K562 (cell line): ENCODE data around the gene PEX5. TPM values are rescaled to one million over a fixed set of nuclear protein-coding genes. Genes with fewer than 3 reads are reported as not detected.

Experiments
- ATAC-seq: fragments of 200-7000 bp; cut with Tn5 transposase; 3 replicates; pipeline ENCODE4 v1.9.1; 2020; ENCODE audit warnings: moderate library complexity
- BruUV-seq: library from RNA; stranded (reverse); fragments of 400-500 nt; replicated peaks from 2 replicates; lab custom pipeline; 2021; lab: Mats Ljungman, UMichigan
- CTCF ChIA-PET: fragments of 300-600 bp; formaldehyde crosslinking; extraction: SDS; loops from one replicate; lab custom pipeline; 2021; ENCODE audit warnings: low intra/inter-chr PET ratio; lab: Yijun Ruan, JAX
- POLR2A ChIA-PET: fragments of 300-600, 350-650 bp; sonication (Branson Sonifier 250); formaldehyde crosslinking; extraction: SDS; loops from one replicate; lab custom pipeline; 2021; ENCODE audit warnings: antibody characterized with exemption, inconsistent platforms; lab: Yijun Ruan, JAX
- DNase-seq, 4 experiments: peaks; one replicate each; pipeline versions ENCODE4 v3.0.0 to v3.0.0-alpha.2; 2011 to 2018; ENCODE audit warnings: low spot score in 3 of 4, mixed read lengths in 3 of 4; ENCODE audit errors: extremely low read depth in 1 of 4
- FAIRE-seq: peaks from 2 replicates; lab custom pipeline; 2011; peaks lifted over from hg19 to GRCh38; lab: Jason Lieb, UNC
- H2AFZ ChIP-seq: 2 replicates; pipeline ENCODE4 v1.6.0; 2011; ENCODE audit warnings: low read depth, low read length, control low read depth, inconsistent platforms
- H3K27ac ChIP-seq: fragments of 200-600 bp; 3 replicates; pipeline ENCODE4 v1.8.0; 2011; ENCODE audit warnings: low read depth, mild to moderate bottlenecking, control low read depth, inconsistent platforms, low read length, moderate library complexity, mixed read lengths; ENCODE audit errors: extremely low read depth
- H3K27me3 ChIP-seq, 2 experiments: fragments of 300-600 bp in 1 of 2; 2 replicates in 1 of 2; 3 replicates in 1 of 2; pipeline versions ENCODE4 v1.6.0 to v1.8.0; 2011; ENCODE audit warnings: inconsistent platforms in 2 of 2, low read length in 2 of 2, mild to moderate bottlenecking in 1 of 2, mixed read lengths in 1 of 2, moderate library complexity in 1 of 2; ENCODE audit not compliant: control insufficient read depth in 2 of 2, insufficient read depth in 2 of 2
- H3K36me3 ChIP-seq: fragments of 300-600 bp; 3 replicates; pipeline ENCODE4 v1.8.0; 2011; ENCODE audit warnings: mild to moderate bottlenecking, low read length, inconsistent platforms; ENCODE audit not compliant: control insufficient read depth, insufficient read depth
- H3K4me1 ChIP-seq, 2 experiments: fragments of 200-600 bp in 1 of 2; replicated peaks in 1 of 2; 2 replicates in 1 of 2; 3 replicates in 1 of 2; pipeline versions ENCODE4 v1.5.1 to v1.8.0; 2011; ENCODE audit warnings: inconsistent platforms in 2 of 2, low read length in 2 of 2, mild to moderate bottlenecking in 1 of 2, mixed read lengths in 1 of 2, moderate library complexity in 1 of 2; ENCODE audit not compliant: control insufficient read depth in 2 of 2, insufficient read depth in 2 of 2
- H3K4me2 ChIP-seq: 2 replicates; pipeline ENCODE4 v1.6.1; 2011; ENCODE audit warnings: low read length, control low read depth, inconsistent platforms, mixed read lengths; ENCODE audit not compliant: insufficient read depth
- H3K4me3 ChIP-seq: fragments of 200-600 bp; sonication (generic), shearing (Covaris generic); 2 replicates; pipeline ENCODE4 v1.5.1; 2016; ENCODE audit warnings: control low read depth, inconsistent platforms
- H3K79me2 ChIP-seq: fragments of 200-600 bp; 3 replicates; pipeline ENCODE4 v1.8.0; 2011; ENCODE audit warnings: low read length, inconsistent platforms; ENCODE audit not compliant: control insufficient read depth, insufficient read depth
- H3K9ac ChIP-seq, 2 experiments: 2 replicates each; pipeline versions ENCODE4 v1.6.0 to v1.6.1; 2011; ENCODE audit warnings: low read depth in 2 of 2, low read length in 2 of 2, control low read depth in 1 of 2, inconsistent platforms in 1 of 2, mild to moderate bottlenecking in 1 of 2, mixed read lengths in 1 of 2; ENCODE audit not compliant: insufficient read depth in 1 of 2
- H3K9me1 ChIP-seq: one replicate; pipeline ENCODE4 v1.6.0; 2011; ENCODE audit warnings: inconsistent platforms, mild to moderate bottlenecking, low read length, moderate library complexity; ENCODE audit not compliant: control insufficient read depth, insufficient read depth
- H3K9me3 ChIP-seq: replicated peaks from 2 replicates; pipeline ENCODE4 v1.5.1; 2011; ENCODE audit warnings: low read depth, low read length, inconsistent platforms; ENCODE audit not compliant: control insufficient read depth, insufficient read depth
- H4K20me1 ChIP-seq: replicated peaks from 2 replicates; pipeline ENCODE4 v1.6.1; 2011; ENCODE audit warnings: low read length, inconsistent platforms, mixed read lengths; ENCODE audit not compliant: control insufficient read depth, insufficient read depth
- CTBP1 ChIP-seq: fragments of 450-650 bp; IDR thresholded peaks from 2 replicates; pipeline ENCODE4 v1.6.1; 2016; ENCODE audit warnings: borderline replicate concordance
- GTF2E2 ChIP-seq: fragments of 200-800 bp; sonication (Bioruptor generic); IDR thresholded peaks from 2 replicates; pipeline ENCODE4 v1.6.1; 2016; ENCODE audit warnings: missing genetic modification characterization, missing compliant biosample characterization
- KAT8 ChIP-seq: fragments of 450-650 bp; IDR thresholded peaks from 2 replicates; pipeline ENCODE4 v1.6.1; 2016; ENCODE audit warnings: low read depth, mild to moderate bottlenecking
- ZNF239 ChIP-seq: fragments of 250-450 bp; sonication (Bioruptor Pico); IDR thresholded peaks from 2 replicates; pipeline ENCODE4 v1.4.0; 2020; ENCODE audit warnings: mild to moderate bottlenecking
- WGBS: fragments of 100-300 bp; shearing (Covaris generic); methylation state at CpG from one replicate; pipeline ENCODE4 v1.1.6; 2016; ENCODE audit warnings: low coverage, mixed read lengths; ENCODE audit not compliant: insufficient coverage; ENCODE audit errors: missing lambda C conversion rate; 5-methylcytosine and 5-hydroxymethylcytosine counted together
- in situ Hi-C: fragments of 300-500 bp; cut with MboI; formaldehyde crosslinking; loops from 4 replicates; pipeline ENCODE4 v1.15.0; 2018; ENCODE audit warnings: inconsistent platforms, mixed read lengths
- intact Hi-C: fragments of 100-400 bp; cut with micrococcal nuclease; formaldehyde crosslinking; loops from 2 replicates; pipeline ENCODE4 v1.14.2; 2022
- polyA plus RNA-seq, 8 experiments: library from polyadenylated mRNA; depleted of rRNA in 4 of 8; stranded (reverse) in 5 of 8; unstranded in 3 of 8; fragments of >200 nt; fragmentation: Nextera tagmentation in 2 of 8; fragmentation: Illumina TruSeq in 1 of 8; extraction: Ambion mirVana in 2 of 8; extraction: Trizol in 1 of 8; gene quantifications; 2 replicates each; pipeline versions ENCODE4 v1.2.1 to v1.2.3, GENCODE V29; 2011 to 2014; ENCODE audit warnings: inconsistent platforms in 1 of 8, missing spikeins in 1 of 8
- total RNA-seq, 7 experiments: library from RNA; depleted of rRNA in 6 of 7; stranded (reverse); fragments of >200 nt in 6 of 7; fragmentation: Illumina TruSeq in 2 of 7; extraction: Trizol in 2 of 7; gene quantifications; 2 replicates each; pipeline versions ENCODE4 v1.2.1 to v1.2.3, GENCODE V29; 2011 to 2021; ENCODE audit warnings: low replicate concordance in 1 of 7
- TF ChIP-seq, protein P1 (sequence below): fragments of 450-650 bp; formaldehyde crosslinking; IDR thresholded peaks from 2 replicates; pipeline ENCODE4 v1.4.0; 2022; ENCODE audit warnings: missing genetic modification characterization
- TF ChIP-seq, protein P2 (sequence below): fragments of 150-350 bp; IDR thresholded peaks from 2 replicates; pipeline ENCODE4 v1.6.1; 2014; ENCODE audit warnings: low read depth, mild to moderate bottlenecking, low read length, borderline replicate concordance

Gene PEX5
- total and polyA plus RNA-seq, 9 of the 15 experiments (the other 6 are each of a cell fraction or from before 2014, with no cell fraction given) = 1.4 to 26.1 (median 14.0) TPM

DNA sequence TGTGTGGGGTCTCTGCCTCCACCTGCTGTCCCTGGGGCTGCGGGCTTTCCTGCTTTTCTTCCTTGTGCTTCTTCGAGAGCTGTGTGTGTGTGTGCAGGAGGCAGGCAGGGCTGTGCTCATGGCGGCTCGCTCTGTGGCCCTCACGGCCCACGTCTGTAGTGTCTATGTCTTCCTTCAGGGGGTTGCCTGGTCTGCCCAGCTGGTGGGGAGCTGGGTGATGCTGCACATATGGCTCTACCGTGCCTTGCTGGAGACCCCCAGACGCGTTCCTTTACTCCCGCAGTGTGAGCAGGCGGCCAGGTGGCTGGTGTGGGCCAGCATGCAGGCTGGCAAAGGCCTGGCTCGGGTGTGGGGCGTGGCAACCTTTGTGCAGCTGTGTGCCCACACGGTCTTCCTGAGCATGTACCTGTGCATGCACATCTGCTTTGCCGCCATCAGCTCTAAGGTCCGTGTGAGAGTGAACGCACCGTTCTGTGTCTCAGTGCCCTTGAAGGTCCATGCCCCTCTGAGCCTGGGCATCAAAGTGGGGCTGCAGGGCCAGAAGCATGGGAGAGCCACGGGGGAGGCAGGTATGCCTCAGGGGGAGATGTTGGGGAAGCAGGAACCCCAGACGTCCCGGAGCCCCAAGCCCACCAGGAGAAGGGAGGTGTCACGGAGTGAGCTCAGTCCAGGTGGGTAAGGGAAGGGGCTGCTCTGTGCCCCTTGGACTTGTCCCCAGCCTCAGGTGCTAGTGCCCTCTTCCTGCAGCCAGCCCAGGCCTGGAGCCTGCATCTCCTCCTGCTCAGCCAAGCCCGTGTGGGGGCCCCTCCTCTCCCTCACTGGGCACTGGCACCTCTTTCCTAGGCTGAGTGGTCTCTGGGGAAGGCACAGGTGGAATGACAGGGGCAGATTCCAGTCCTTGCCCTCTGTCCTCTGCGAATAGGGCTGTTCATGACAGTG, 33.0 kb upstream of the PEX5 start:
- CTCF ChIA-PET = no interaction called here
- ATAC-seq = no peak
- in situ Hi-C loops = no loop called here
- Histone ChIP-seq H3K9me3 (no peaks in the 10 kb centered on the region), H3K4me3 (no peak overlapping the region)
- TF ChIP-seq, protein P1, sequence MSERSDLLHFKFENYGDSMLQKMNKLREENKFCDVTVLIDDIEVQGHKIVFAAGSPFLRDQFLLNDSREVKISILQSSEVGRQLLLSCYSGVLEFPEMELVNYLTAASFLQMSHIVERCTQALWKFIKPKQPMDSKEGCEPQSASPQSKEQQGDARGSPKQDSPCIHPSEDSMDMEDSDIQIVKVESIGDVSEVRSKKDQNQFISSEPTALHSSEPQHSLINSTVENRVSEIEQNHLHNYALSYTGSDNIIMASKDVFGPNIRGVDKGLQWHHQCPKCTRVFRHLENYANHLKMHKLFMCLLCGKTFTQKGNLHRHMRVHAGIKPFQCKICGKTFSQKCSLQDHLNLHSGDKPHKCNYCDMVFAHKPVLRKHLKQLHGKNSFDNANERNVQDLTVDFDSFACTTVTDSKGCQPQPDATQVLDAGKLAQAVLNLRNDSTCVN (CRISPR knock-in tag) = no peak
- TF ChIP-seq, protein P2, sequence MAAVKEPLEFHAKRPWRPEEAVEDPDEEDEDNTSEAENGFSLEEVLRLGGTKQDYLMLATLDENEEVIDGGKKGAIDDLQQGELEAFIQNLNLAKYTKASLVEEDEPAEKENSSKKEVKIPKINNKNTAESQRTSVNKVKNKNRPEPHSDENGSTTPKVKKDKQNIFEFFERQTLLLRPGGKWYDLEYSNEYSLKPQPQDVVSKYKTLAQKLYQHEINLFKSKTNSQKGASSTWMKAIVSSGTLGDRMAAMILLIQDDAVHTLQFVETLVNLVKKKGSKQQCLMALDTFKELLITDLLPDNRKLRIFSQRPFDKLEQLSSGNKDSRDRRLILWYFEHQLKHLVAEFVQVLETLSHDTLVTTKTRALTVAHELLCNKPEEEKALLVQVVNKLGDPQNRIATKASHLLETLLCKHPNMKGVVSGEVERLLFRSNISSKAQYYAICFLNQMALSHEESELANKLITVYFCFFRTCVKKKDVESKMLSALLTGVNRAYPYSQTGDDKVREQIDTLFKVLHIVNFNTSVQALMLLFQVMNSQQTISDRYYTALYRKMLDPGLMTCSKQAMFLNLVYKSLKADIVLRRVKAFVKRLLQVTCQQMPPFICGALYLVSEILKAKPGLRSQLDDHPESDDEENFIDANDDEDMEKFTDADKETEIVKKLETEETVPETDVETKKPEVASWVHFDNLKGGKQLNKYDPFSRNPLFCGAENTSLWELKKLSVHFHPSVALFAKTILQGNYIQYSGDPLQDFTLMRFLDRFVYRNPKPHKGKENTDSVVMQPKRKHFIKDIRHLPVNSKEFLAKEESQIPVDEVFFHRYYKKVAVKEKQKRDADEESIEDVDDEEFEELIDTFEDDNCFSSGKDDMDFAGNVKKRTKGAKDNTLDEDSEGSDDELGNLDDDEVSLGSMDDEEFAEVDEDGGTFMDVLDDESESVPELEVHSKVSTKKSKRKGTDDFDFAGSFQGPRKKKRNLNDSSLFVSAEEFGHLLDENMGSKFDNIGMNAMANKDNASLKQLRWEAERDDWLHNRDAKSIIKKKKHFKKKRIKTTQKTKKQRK = no peak
- TF ChIP-seq CTBP1 (no peak), ZNF239 (CRISPR knock-in tag) (no peak), KAT8 (no peak), GTF2E2 (tag) (no peak)
- TF ChIP-seq, all 486 proteins: peak for 0
- Histone ChIP-seq H2AFZ (no peak overlapping the region), H3K36me3 (peaks cover 4% of the 10 kb centered on the region; the same call in 1 of the 3 replicates), H3K4me1 (peaks cover 0 to 9% of the 10 kb centered on the region in 2 experiments; a peak in 2 of 5 replicates), H4K20me1 (no peaks in the 10 kb centered on the region), H3K27ac (no peak overlapping the region), H3K9me1 (no peaks in the 10 kb centered on the region), H3K27me3 (no peaks in the 10 kb centered on the region), H3K4me2 (no peak overlapping the region), H3K79me2 (no peaks in the 10 kb centered on the region), H3K9ac (no peak overlapping the region; a peak in 1 of 4 replicates)
- 65% methylated on average over 10 of the region's 24 CpGs for WGBS
- no TSS peak for BruUV-seq
- POLR2A ChIA-PET = interaction anchor here (0.6 kb wide), 1 partner anchor 17 kb away, joined by 4 read pairs; no protein-coding TSS in a partner anchor
- intact Hi-C loops = no loop called here
- DNase-seq (no peak), FAIRE-seq (no peak)
